Measurements from ENCODE around the gene OR2V2.
A peak's percentile ranks its signal among the peaks of the same experiment; 100 is the strongest.

OR2V2 gene

DNA sequence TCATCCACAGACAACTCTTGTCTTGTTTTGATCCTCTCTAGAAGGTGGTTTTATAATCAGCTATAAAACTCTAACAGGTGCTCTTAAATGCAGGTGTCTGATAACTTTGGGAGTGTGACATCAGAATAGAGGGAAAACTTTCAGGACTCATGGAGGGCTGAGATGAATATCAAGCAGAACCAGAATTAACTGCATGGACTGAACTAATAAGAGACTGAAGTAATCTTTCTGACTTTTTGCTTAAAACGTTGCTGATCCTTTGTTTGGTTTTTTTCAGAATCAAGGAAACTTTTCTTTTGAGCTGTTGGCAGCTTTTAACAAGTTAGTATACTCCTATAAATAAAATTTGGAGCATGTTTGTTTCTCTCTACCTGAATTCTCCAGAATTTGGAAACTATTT, 2.3 kb upstream of the OR2V2 start:
- no peak for DNase-seq (ENCODE audit: low spot score)

DNA sequence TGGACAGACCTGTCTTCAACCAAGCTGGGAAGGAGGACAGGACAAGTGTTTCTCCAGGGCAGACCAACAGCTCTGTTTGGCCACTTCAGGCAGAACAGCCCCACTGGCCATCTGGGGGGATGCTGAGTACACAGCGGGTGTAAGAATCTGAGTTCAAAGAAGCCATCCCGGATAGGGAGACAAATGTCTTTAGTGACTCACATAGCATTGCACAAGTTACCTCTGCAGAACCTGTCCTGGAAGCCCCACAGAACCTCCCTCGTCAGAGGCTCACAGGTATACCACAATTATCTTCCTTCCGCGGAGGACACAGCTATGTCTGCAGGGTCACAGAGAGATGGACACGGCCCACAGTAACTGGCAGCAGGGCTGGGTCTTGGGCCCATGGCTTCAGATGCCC, 2.0 kb downstream of the OR2V2 start:
- no peak for DNase-seq (ENCODE audit: low spot score)

DNA sequence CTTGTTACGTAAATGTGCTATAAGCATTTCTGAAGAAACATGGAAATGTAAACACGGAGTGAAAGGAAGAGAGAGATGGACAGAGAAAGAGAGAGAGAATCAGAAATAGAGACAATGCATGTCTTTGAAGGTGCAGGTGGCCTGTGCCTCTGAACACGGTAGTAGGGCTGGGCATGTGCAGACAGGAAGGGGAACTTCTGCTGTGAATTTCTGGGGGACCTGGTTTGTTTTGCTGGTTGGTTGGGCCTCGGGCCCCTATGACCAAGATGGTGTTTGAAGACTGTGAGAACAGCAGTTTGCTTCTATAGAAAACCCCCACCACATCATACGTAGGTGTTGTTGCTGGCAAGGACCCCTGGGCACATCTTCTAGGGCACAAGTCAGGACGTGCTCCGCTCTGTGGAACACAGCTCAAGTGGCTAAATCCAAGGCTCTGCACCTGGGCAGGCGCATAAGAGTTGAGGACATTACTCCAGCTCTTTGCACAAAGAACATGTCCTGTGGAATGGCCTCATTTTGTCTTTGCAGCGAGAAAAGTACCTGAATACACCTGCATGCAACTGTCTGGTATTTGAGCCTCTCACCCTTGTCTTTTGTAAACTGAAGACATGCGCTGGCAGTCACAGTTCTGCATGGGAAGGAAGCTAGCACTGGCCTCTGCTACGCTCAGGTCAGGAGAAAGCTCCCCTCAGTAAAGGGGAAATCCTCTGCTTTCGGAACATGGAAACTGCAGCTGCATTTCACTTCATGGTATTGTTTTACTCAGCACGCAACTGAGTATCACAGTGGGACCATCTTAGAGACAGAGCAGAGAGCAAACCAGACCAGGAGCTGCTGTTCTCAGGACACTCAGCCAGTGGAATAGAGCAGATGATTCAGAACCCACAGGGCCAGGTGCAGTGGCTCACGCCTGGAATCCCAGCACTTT, 2.7 kb downstream of the OR2V2 start:
- DNase-seq (ENCODE audit: low spot score): no peak

DNA sequence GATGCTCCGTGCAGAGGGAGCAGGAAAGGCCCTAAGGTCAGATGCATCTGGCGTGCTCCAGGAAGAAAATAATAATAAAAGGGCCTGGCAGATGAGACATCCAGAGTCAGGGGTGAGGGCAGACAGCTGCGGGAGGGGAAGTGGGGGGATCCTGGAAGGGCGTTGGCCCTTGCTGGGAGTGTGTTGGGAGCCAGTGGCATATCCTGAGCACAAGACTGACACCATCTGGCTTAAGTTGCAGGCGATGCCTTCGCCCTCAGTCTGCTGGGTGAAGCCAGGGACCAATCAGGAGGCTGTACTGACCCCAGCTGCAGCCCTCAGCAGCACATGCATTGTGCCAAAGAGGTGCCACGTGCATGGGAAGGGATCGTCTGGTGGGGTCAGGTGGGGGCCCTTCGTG, 3.8 kb downstream of the OR2V2 start:
- DNase-seq (ENCODE audit: low spot score): no peak

DNA sequence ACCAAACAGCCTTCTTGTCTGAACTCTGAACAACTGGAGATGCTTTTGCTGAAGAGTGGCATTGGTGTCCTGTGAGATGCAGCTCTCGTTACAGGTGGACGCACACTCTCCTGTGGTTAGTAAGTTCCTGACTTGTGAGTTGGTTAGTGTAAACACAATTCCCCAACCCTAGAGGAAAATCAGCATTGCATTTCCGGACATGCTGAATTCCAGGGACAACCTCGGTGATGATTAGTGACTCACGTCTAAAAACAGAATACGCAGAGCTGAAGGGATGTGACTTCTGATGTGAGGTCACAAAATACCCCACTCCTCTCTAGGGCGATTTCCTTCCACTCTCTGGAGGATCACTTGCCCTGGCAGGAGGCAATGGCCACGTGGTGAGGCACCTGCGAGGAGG, 5.0 kb downstream of the OR2V2 start:
- DNase-seq (ENCODE audit: low spot score): no peak

DNA sequence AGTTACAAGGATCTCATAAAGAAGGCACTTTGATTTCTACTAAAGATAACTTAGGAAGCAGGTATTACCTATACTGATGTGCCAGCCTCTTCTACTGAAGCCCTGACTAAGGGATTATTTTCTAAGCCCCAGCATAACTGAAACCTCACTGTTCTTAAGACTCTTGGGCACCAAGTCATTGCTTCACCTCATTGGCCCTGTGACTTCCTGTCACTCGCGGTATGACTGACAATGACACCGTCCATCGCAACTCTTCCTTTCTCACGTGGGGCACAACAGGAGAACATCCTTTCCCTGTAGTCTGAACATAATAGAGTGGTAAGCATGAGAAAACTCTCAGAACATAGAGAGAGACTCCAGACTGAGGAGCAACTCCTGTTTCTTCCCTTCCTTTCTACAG, 6.4 kb downstream of the OR2V2 start:
- DNase-seq (ENCODE audit: low spot score): no peak

DNA sequence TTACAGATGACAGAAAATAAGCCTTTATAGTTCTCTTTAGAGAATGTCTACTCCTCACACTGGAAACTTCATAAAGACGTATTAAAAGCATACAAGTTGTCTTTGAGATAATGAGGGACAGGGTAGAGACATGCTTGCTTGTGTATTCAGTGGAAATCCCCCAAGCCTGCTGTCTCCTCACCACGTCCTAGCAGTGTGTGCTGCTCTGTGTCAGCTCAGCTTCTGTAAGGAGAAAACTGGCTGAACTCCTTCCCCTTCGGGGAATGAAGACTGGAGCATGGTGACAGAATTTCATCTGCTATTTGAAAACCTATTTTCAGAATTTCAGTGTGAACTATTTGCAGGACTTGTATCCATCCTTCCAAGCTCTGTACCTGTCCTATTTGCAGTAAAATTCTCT, 9.4 kb downstream of the OR2V2 start:
- DNase-seq (ENCODE audit: low spot score): no peak

DNA sequence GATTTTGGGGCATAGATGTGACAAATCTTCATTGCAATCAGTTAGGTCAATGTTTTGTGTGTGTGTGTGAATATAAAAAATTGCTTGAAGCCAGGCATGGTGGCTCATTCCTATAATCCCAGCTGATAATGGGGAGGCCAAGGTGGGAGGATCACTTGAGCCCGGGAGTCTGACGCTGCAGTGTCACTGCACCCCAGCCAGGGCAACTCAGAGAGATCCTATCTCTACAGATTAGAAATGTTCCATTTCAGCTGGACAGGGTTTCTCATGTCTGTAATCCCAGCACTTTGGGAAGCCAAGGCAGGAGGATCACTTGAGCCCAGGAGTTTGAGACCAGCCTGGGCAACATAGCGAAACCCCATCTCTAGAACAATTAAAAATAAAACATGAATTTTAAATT, 11.5 kb downstream of the OR2V2 start:
- DNase-seq (ENCODE audit: low spot score): no peak

DNA sequence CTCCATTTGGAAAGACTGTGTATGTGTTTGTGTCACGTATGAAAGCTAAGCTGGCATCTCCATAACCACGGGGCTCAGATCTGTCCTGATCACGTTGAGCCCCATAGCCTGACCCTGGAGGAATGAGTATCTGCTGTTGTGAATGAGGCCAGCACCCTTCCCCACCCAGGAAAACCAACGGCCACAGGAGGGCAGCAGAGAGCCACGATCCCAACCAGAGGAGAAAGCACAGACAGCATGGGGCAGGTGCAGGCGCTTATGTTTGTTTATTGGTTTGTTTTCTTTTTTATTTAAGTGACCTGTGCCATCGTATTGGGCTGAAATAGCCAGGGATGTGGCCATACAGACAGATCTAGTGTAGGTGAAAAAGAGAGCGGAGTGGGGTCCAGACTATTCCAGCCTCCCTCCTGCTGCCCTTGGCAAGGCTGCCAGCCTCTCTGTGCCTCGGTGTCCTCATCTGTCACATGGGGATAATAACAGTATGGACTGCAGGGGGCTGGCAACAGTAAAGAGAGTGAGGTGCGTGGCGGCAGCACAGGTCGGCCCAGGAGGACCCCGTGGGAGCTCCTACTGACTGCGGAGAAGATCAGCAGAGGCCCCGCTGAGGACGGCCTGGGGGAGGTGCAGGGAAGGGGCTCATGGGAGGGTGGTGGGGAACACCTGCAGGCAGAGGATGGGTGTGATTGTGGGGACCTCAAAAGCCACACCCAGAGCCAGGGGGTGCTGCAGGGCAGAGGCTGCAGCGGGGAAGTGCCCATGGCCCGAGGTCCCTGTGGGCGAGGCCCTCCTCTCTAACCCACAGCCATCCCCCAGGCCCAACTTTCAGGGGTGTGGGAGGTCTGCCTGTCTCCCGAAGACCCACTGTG, 12.1 kb downstream of the OR2V2 start:
- DNase-seq (ENCODE audit: low spot score): peak; percentile 89

DNA sequence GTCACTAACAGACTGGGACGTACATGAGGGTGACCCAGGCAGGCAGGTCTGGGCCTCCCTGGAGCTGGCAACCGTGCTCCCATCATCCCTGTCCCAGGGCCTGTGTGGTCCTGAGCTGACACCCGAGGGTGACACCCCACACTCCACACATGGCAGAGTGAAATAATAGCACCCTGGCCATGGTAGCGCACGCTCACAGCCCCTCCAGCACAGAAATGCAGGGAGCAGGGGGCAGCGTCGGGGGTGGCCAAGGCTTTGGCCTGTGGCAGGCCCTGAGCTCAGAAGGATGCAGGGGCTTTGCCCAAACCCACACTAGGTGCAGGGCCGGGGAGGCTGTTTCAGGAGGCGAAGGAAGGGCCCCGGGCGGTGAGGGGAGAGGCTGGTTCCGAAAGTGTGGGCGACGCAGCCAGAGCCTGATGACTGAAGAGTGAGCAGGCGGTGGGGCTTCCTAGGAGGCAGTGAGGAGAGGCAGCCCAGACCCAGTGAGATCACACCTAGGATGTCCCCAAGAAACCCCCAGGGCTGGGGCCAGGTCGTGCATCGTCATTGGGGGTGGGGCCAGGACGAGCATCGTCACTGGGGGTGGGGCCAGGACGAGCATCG, 12.9 kb downstream of the OR2V2 start:
- DNase-seq (ENCODE audit: low spot score): peak; percentile 57

DNA sequence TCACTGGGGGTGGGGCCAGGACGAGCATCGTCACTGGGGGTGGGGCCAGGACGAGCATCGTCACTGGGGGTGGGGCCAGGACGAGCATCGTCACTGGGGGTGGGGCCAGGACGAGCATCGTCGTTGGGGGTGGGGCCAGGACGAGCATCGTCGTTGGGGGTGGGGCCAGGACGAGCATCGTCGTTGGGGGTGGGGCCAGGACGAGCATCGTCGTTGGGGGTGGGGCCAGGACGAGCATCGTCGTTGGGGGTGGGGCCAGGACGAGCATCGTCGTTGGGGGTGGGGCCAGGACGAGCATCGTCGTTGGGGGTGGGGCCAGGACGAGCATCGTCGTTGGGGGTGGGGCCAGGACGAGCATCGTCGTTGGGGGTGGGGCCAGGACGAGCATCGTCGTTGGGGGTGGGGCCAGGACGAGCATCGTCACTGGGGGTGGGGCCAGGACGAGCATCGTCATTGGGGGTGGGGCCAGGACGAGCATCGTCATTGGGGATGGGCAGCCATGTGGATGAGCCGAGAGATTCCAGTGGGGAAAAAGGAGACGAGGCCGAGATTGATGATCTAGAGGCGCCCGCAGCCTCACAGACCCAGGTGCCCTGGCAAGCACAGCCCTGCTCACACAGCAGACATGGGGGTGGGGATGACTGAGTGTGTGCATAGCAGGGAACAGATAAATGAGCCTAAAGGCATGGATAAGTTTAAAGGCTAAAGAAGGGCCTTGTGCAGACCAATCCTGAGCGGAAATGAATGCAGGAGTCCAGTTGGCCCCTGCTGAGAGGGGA, 13.6 kb downstream of the OR2V2 start:
- peak; percentile 57 for DNase-seq (ENCODE audit: low spot score)

DNA sequence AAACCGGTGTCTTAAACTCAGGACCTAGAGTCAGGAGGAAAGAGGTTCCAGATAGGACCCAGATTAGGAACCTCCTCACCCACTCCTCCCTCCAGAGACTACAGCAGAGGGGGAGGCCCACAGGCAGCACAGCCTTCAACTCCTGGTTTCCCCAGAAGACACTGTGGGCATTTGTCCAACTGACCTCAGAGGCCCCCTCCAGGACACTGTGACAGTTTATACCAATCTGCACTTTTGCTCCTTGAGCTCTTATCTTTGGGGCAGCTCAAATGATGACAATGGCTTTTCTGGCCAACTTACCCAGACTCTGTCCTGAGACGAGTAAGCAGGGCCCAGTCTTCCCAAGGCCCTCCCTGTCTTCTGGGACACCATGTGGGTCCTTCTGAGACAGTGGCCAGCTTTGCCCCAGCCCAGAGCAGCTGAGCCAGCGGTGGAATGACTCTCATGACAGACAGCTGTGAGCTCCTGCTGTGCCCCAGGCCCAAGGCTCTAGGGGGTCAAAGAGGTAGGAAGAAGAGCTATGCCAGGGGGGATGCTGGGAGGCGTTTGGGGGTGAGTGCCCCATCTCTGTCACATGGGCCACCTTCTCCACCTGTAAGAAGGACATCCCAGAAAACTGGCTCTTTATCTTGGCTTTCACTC, 14.3 kb downstream of the OR2V2 start:
- DNase-seq (ENCODE audit: low spot score): no peak

DNA sequence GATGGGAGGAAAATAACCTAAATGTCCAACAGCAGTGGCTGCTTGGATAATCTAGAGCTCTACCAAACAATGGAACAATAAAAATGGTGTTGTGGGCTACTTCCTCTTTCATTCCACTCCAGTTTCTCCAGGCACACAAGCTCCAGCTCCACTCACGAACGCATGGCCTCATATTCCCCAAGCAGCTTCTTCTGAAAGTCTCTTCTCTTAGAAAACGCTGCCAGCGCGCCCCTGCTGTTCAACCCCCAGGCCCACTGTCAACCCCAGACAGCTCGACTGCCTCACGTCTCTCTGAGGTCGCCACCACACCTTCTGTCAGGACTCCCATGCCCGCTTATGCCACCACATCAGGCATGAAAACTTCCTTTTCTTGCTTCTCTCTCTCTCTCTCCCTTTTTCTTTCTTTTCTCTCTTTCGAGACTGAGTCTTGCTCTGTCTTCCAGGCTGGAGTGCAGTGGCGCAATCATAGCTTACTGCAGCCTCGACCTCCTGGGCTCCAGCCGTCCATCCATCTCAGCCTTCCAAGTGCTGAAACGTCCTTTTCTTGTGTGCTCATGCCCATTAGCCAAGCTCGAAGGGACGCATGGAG, 16.2 kb downstream of the OR2V2 start:
- DNase-seq (ENCODE audit: low spot score): no peak

DNA sequence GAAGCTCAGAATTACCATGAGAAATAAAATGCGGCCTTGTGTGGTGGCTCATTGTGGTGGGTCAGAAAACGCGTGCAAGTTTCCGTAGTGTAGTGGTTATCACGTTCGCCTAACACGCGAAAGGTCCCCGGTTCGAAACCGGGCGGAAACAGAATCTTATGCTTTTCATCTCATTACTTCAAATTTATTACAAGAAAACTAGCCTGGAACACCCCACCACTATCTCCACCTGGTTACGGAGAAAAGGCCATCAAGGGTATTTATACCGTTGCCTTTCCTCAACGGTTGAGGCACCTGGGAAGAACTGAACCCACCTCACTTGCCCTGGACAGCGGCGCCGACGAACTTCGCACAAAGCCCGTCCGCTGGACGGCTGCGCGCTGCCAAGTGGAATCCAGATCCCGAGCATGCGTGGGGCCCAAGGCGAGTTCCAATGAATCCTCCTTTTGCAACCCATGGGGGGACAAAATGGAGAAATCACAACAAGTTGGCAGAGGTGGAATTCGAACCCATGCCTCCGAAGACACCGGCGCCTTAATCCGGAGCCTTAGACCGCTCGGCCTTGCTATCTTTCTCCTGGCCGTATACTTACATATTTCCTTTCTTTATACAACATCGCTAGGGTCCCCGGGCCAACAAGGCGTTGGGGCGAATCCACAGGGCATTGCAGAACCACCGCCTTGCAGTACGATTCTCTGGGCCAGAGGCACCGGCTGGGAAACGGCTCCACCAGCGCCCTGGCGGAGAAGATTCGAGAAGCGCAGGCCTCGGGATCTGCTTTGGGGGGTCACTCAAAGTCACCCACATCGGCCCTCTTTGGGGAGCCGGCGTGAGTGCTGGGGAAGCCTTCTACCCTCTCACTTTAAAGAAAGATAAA, 16.9 kb downstream of the OR2V2 start:
- DNase-seq (ENCODE audit: low spot score): no peak

DNA sequence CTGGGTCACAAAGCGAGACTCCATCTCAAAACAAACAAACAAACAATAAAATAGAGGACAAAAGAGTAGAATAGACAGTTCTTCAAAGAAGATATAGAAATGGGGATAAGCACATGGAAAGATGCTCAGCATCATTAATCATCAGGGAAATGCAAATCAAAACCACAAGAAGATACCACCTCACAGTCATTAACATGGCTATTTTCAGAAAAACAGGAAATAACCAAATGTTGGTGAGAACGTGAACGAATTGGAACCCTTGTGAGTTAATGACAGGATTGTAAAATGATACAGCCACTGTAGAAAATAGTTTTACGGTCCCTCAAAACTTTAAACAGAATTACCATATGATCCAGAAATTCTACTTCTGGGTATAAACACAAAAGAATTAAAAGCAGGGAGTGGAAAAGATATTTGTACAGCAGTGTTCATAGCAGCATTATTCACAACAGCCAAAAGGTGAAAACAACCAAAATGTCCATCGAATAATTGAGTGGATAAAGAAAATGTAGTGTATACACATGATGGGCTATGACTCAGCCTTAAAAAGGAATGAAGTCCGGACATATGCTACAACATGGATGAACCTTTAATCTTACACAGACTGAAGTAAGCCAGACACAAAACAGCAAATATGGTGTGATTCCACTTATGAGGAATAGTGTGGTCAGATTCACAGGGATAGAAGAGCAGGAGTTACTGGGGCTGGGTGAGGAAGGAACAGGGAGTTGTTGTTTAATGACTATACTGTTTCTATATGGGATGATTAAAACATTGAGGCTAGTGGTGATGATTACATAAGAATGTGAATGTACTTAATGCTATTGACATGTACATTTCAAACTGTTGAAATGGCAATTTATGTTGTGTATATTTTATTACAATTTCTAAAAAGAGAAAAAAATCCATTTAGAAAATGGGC, 19.7 kb downstream of the OR2V2 start:
- no peak for DNase-seq (ENCODE audit: low spot score)

DNA sequence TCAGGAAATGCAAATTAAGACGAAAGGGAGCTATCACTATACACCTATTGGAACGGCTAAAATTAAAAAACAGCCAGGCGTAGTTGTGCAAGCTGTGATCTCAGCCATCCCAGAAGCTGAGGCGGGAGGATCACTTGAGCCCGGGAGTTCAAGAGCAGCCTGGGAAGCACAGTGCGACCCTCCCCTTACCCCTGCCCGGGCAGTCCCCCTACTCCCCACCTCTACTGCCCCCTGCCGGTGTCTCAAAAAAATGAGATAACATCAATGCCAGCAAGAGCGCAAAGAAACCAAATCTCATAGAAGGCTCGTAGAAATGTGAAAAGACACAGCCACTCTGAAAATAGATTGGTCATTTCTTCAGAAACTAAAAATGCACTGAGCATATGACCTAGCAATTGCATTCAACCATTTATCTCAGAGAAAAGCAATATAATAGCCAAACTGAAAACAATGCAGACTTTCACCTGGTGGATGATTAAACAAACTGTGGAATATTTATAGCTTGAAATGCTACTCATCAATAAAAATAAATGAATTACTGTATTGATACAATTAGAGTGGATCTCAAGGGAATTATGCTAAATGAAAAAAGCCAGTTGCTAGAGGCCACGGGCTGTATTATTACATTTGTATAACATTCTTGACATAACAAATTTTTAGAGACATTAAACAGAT, 20.6 kb downstream of the OR2V2 start:
- DNase-seq (ENCODE audit: low spot score): no peak

DNA sequence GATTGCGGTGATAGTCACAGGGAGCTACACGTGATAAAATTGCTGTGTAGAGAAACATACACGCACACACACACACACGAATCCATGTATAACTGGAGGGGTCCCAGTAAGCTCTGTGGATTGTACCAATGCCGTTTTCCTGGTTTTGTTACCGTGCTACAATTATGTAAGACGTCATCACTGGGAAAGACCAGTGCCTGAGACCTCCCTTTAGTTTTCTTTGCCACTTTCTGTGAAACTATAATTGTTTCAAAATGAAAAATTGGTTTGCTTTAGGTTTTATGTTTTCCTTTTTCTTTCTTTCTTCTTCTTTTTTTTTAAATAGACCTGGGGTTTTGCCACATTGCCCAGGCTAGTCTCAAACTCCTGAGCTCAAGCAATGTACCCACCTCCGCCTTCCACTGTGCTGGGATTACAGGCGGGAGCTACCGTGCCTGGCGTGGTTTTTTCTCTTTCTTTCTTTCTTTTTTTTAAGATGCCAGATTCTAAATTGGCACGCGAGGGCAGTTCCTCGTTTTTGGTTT, 21.3 kb downstream of the OR2V2 start:
- no peak for DNase-seq (ENCODE audit: low spot score)
